ENCODE results near the gene ARL8B. TPM values are rescaled to one million over a fixed set of nuclear protein-coding genes. Genes with fewer than 3 reads are reported as not detected.
"Not testable (repeated sequence)": the region's sequence is repeated elsewhere in the genome, so short reads cannot be mapped to it uniquely, and the experiment has no call there.

ARL8B gene
- total RNA-seq, 1 experiment from 2014 or later: 28.3 TPM

DNA sequence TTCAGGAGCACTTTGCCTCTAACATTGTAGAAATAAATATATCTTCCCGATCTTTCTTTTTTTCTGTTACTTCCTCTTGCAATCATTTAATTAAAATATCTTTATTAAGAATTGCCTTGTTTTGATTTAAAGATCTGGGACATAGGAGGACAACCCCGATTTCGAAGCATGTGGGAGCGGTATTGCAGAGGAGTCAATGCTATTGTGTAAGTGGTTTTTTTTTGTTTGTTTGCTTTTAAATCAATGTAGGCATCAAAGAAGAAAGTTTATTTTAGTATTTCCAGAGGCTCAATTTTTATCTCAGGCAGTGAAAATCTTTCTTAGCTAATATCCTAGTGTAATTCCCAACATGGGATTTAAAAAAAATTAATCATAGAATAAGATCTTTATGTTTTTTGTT, 49.9 kb downstream of the ARL8B start:
- ATAC-seq: no peak
- no peak for DNase-seq (ENCODE audit: low spot score)
- no peak for TF ChIP-seq NR2C2 (CRISPR knock-in tag; IDR thresholded peaks at IDR 0.05)
- no peak for TF ChIP-seq ZNF512 (CRISPR knock-in tag; IDR thresholded peaks at IDR 0.05; ENCODE audit: borderline replicate concordance)
- no peak for TF ChIP-seq CREM (CRISPR knock-in tag; IDR thresholded peaks at IDR 0.05)
- TF ChIP-seq FOXJ3 (CRISPR knock-in tag; IDR thresholded peaks at IDR 0.05; ENCODE audit: borderline replicate concordance): no peak
- no peak for TF ChIP-seq RORB (CRISPR knock-in tag; IDR thresholded peaks at IDR 0.05)
- no peak for TF ChIP-seq ZNF263 (CRISPR knock-in tag; IDR thresholded peaks at IDR 0.05; ENCODE audit: low read depth)
- no peak for TF ChIP-seq FOXP1 (CRISPR knock-in tag; IDR thresholded peaks at IDR 0.05; ENCODE audit: borderline replicate concordance)
- TF ChIP-seq GABPB1 (CRISPR knock-in tag; IDR thresholded peaks at IDR 0.05): no peak
- TF ChIP-seq PRRX2 (CRISPR knock-in tag; IDR thresholded peaks at IDR 0.05): no peak
- CTCF ChIA-PET: no interaction called here
- H3K27ac Mint-ChIP-seq: no peak overlapping the region
- no peak overlapping the region for H3K4me3 Mint-ChIP-seq
- no peaks in the 10 kb centered on the region for H3K9me3 Mint-ChIP-seq
- POLR2A ChIA-PET: interaction anchor here (1.1 kb wide), 1 partner anchor 48 kb away, joined by 3 read pairs; no protein-coding TSS in a partner anchor
- H3K4me1 Mint-ChIP-seq: peaks cover 1% of the 10 kb centered on the region
- H3K36me3 Mint-ChIP-seq: peaks cover 23% of the 10 kb centered on the region
- H3K27me3 Mint-ChIP-seq (ENCODE audit: low read depth): no peaks in the 10 kb centered on the region

GRCh38 chr3:5179036-5179435, 56.9 kb downstream of the ARL8B start:
- POLR2A ChIA-PET; H3K4me3 Mint-ChIP-seq; ATAC-seq; H3K9me3 Mint-ChIP-seq; H3K27me3 Mint-ChIP-seq (ENCODE audit: low read depth); H3K4me1 Mint-ChIP-seq; DNase-seq (ENCODE audit: low spot score); CTCF ChIA-PET; H3K27ac Mint-ChIP-seq: not testable (repeated sequence)
- H3K36me3 Mint-ChIP-seq: peaks cover 18% of the 10 kb centered on the region

DNA sequence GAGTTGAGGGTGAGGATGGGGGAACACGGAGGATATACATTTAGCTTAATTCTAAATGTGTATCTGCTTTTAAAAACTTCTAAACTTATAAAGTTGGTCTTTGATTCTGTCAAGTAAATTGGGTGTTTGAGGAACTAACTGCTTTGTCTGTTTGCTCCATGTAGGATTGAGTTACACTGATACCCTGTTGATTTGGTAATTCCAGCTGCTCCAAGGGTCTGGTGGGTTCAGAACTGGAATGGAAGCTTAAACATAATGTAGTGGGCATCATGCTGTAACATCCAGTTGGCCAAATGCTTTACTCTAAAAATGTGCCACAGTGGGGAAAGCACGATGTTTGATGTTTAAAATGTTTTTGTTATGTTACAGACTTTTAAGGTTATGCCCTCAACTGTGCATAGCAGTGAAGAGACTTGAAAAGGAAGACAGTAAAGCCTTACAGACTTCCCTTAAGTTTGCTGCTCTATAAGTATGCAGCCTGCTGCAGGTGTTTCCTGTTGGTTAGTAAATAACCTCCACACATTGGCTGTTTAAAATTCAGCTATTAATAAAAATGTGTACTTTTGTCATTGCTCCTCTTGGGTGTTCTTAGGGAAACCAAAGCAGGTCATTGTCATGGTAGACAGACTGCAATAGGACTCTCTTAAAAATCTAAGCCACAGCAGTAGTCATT, 59.5 kb downstream of the ARL8B start:
- peaks cover 7% of the 10 kb centered on the region for H3K36me3 Mint-ChIP-seq
- no peak overlapping the region for H3K27ac Mint-ChIP-seq
- peaks cover 14% of the 10 kb centered on the region for H3K4me1 Mint-ChIP-seq
- no peaks in the 10 kb centered on the region; the same call in 1 of the 2 replicates for H3K27me3 Mint-ChIP-seq (ENCODE audit: low read depth)
- ChIA-PET CTCF (no interaction called here), POLR2A (no interaction called here)
- ATAC-seq: no peak
- TF ChIP-seq ESRRA (CRISPR knock-in tag; IDR thresholded peaks at IDR 0.05; ENCODE audit: borderline replicate concordance) (no peak), GABPB1 (CRISPR knock-in tag; IDR thresholded peaks at IDR 0.05) (no peak), ZNF121 (CRISPR knock-in tag; IDR thresholded peaks at IDR 0.05) (no peak), TCF7 (CRISPR knock-in tag; IDR thresholded peaks at IDR 0.05; ENCODE audit: low read depth) (no peak), CBFB (CRISPR knock-in tag; IDR thresholded peaks at IDR 0.05; ENCODE audit: low read depth) (no peak), RELA (CRISPR knock-in tag; IDR thresholded peaks at IDR 0.05; ENCODE audit: borderline replicate concordance) (no peak)
- TF ChIP-seq, protein P1, sequence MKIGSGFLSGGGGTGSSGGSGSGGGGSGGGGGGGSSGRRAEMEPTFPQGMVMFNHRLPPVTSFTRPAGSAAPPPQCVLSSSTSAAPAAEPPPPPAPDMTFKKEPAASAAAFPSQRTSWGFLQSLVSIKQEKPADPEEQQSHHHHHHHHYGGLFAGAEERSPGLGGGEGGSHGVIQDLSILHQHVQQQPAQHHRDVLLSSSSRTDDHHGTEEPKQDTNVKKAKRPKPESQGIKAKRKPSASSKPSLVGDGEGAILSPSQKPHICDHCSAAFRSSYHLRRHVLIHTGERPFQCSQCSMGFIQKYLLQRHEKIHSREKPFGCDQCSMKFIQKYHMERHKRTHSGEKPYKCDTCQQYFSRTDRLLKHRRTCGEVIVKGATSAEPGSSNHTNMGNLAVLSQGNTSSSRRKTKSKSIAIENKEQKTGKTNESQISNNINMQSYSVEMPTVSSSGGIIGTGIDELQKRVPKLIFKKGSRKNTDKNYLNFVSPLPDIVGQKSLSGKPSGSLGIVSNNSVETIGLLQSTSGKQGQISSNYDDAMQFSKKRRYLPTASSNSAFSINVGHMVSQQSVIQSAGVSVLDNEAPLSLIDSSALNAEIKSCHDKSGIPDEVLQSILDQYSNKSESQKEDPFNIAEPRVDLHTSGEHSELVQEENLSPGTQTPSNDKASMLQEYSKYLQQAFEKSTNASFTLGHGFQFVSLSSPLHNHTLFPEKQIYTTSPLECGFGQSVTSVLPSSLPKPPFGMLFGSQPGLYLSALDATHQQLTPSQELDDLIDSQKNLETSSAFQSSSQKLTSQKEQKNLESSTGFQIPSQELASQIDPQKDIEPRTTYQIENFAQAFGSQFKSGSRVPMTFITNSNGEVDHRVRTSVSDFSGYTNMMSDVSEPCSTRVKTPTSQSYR (CRISPR knock-in tag; IDR thresholded peaks at IDR 0.05): no peak
- TF ChIP-seq, protein P2, sequence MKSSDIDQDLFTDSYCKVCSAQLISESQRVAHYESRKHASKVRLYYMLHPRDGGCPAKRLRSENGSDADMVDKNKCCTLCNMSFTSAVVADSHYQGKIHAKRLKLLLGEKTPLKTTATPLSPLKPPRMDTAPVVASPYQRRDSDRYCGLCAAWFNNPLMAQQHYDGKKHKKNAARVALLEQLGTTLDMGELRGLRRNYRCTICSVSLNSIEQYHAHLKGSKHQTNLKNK (CRISPR knock-in tag; IDR thresholded peaks at IDR 0.05): no peak
- H3K9me3 Mint-ChIP-seq: no peaks in the 10 kb centered on the region
- no peak overlapping the region for H3K4me3 Mint-ChIP-seq
- DNase-seq (ENCODE audit: low spot score): no peak

DNA sequence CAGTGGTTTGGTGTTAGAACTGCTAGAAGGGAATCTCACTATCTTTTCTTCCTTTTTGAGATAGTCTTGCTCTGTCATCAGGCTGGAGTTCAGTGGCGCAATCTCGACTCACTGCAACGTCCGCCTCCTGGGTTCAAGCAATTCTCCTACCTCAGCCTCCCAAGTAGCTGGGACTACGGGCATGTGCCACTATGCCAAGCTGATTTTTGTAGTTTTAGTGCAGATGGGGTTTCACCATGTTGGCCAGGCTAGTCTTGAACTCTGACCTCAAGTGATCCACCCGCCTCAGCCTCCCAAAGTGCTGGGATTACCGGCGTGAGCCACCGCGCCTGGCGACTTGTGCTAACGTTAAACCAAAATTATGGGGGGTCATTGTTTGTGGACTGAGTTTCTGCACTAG, 61.6 kb downstream of the ARL8B start:
- POLR2A ChIA-PET; CTCF ChIA-PET; H3K27ac Mint-ChIP-seq; H3K9me3 Mint-ChIP-seq; H3K27me3 Mint-ChIP-seq (ENCODE audit: low read depth); H3K36me3 Mint-ChIP-seq; H3K4me3 Mint-ChIP-seq; ATAC-seq; DNase-seq (ENCODE audit: low spot score): not testable (repeated sequence)
- H3K4me1 Mint-ChIP-seq: peaks cover 16% of the 10 kb centered on the region
